NB4 (cell line): ENCODE data around the gene PYGM.

Source experiments
- MAX ChIP-seq: IDR thresholded peaks from 2 replicates; pipeline ENCODE4 v1.6.1; 2011; ENCODE audit warnings: low read depth, low read length
- POLR2A ChIP-seq: IDR thresholded peaks from 2 replicates; pipeline ENCODE4 v1.6.1; 2011; ENCODE audit warnings: mild to moderate bottlenecking; ENCODE audit not compliant: insufficient read length; ENCODE audit errors: extremely low read depth
- TF ChIP-seq, protein P1 (sequence below): IDR thresholded peaks from one replicate; pipeline ENCODE4 v1.5.1; 2012; ENCODE audit warnings: low read depth, low read length

- TF ChIP-seq, protein P1, sequence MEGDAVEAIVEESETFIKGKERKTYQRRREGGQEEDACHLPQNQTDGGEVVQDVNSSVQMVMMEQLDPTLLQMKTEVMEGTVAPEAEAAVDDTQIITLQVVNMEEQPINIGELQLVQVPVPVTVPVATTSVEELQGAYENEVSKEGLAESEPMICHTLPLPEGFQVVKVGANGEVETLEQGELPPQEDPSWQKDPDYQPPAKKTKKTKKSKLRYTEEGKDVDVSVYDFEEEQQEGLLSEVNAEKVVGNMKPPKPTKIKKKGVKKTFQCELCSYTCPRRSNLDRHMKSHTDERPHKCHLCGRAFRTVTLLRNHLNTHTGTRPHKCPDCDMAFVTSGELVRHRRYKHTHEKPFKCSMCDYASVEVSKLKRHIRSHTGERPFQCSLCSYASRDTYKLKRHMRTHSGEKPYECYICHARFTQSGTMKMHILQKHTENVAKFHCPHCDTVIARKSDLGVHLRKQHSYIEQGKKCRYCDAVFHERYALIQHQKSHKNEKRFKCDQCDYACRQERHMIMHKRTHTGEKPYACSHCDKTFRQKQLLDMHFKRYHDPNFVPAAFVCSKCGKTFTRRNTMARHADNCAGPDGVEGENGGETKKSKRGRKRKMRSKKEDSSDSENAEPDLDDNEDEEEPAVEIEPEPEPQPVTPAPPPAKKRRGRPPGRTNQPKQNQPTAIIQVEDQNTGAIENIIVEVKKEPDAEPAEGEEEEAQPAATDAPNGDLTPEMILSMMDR: peak; percentile 30
- 0 out of 2 replicates have a peak, but pooled peaks have one; percentile 57 for TF ChIP-seq MAX
- no peak for TF ChIP-seq POLR2A
These were observed 43.1 kb downstream of the PYGM start for GRCh38 chr11:64716473-64717267.
